Dermis blood vessel endothelial cell (primary cell): ENCODE measurements around the gene APLF. TPM values are rescaled to one million over a fixed set of nuclear protein-coding genes. Genes with fewer than 3 reads are reported as not detected.
A peak's percentile ranks its signal among the peaks of the same experiment; 100 is the strongest.
"Not testable (repeated sequence)": the region's sequence is repeated elsewhere in the genome, so short reads cannot be mapped to it uniquely, and the experiment has no call there.

Experiments used
- DNase-seq: peaks from one replicate; pipeline ENCODE4 v3.0.0; 2010
- total RNA-seq: library from RNA; depleted of rRNA; stranded (reverse); fragments of >200 nt; gene quantifications from 2 replicates; pipeline ENCODE4 v1.2.3, GENCODE V29; 2014

Gene APLF
- total RNA-seq, 1 donor from 2014 or later: 8.8 TPM

DNA sequence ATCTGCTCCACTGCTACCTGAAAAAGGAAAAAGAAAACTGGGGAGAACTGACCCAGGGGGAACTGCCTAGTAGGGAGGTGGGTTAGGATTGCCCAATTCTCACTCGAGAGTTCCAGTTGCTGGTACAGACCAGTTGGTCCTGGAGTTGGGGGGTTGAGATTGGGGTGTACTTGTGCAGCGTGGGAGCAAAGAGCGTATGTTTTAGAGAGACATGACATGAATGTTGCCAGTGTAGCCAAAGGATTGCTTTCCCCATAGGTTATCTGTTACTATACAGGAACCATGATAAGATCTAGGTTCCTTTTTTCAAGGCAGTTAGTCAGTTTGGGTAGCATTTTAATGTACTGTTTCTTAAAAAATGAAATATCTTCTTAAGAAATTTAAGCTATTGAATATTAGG is 68.6 kb downstream of the APLF start:
- no peak for DNase-seq

DNA sequence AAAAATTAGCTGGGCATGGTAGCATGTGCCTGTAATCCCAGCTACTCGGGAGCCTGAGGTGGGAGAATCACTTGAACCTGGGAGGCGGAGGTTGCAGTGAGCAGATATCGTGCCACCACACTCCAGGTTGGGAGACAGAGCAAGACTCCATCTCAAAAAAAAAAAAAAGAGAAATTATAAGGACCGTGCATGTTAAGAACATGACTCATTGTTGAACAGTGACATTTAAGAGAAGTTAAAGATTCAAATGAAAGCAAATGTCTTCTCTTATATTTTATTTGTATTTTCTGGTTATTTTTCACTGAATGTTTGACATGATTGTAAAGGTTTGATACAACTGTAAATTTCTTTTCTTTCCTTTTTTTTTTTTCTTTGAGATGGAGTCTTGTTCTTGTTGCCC is 69.6 kb downstream of the APLF start:
- DNase-seq: no peak

DNA sequence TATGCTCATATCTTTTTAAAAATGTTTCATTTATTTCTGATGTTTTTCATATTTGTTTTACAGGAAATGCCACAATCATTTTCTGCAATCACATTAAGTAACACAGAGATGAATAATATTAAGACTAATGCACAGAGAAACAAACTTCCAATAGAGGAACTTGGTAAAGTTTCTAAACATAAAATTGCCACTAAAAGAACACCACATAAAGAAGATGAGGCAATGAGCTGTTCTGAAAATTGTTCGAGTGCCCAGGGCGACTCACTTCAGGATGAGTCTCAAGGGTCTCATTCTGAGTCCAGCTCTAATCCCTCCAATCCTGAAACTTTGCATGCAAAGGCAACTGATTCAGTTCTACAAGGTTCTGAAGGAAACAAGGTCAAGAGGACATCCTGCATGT is 70.4 kb downstream of the APLF start:
- no peak for DNase-seq

DNA sequence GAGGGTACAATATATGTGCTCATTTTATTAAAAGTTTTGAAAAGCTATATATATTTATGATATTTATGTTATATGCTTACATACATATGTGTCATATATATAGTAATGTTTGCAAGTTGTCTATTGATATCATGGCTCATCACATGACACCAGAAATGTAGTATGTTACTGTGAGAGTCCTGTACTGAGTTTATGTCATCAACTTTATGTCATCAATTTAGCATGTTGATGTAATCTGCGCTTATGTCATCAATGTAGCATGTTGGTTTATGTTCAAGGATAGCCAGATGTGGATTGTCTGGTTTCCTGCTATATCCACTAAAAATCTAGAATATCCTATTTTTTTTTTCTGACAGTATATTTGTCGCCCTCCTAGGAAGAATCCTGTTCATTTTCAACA is 77.4 kb downstream of the APLF start:
- no peak for DNase-seq

DNA sequence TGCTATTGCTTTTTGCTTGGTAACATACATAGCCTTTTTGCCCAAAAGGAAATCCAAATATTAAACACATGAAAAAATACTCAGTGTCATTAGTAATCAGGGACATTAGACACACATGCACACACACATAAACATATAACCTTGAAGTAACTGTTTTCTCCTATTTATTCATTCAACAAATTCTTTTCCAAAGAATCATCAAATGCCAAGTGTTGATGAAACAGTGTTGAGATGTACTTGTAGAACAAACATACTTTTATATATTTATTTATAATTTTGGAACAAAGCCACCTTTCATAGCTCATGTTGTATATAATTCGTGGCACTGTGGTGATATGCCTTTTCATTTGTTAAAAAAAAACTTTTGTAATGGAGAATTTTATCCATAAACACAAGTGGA is 81.0 kb downstream of the APLF start:
- no peak for DNase-seq

DNA sequence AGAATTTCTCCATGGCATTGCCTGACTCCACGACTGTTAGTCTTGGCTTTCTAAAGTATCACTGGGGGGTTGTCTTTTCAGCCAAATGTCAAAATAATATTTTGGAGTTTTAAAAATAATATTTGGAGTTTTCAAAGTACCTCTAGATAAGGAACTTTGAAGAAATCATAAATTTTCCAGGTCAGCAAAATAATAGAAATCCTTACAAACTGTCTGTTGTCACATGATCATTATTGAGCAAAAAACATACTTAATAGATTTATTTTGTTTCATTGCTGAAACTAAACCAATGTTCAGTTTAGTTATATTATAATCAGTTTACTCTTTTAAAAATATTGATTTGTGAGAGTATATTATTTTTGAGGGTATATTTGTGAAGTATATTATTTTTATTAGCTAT is 85.7 kb downstream of the APLF start:
- no peak for DNase-seq

DNA sequence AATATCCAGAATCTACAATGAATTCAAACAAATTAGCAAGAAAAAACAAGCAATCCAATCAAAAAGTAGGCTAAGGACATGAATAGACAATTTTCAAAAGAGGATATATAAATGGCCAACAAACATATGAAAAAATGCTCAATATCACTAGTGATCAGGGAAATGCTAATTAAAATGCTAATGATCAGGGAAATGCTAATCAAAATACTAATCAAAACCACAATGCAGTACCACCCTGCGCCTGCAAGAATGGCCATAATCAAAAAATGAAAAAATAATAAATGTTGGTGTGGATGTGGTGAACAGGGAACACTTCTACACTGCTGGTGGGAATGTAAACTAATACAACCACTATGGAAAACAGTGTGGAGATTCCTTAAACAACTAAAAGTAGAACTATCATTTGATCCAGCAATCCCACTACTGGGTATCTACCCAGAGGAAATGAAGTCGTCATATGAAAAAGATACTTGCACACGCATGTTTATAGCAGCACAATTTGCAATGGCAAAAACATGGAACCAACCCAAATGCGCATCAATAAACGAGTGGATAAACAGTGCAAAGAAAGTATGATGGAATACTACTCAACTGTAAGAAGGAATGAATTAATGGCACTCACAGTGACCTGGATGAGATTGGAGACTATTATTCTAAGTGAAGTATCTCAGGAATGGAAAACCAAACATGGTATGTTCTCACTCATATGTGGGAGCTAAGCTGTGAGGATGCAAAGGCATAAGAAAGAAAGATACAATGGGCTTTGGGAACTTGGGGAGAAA is 88.2 kb downstream of the APLF start:
- DNase-seq: not testable (repeated sequence)

DNA sequence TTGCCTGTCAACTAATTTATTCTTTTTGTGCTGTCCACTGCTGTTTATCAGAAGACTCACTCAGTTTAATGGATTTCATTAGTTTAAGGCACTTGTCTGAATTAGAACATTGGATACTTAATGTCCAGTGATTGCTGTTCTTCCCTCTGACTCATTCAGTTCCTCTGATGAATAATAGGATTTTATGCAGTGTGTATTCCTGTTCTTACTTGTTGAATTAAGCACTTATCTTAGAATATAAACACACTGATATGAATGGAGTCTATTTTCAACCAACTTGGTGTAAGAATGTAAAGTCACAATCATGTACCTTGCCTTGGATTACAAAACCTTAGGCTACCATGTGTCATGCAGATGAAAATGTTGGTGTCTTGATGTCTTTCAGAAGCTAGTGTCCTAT is 89.0 kb downstream of the APLF start:
- peak; percentile 6 for DNase-seq

DNA sequence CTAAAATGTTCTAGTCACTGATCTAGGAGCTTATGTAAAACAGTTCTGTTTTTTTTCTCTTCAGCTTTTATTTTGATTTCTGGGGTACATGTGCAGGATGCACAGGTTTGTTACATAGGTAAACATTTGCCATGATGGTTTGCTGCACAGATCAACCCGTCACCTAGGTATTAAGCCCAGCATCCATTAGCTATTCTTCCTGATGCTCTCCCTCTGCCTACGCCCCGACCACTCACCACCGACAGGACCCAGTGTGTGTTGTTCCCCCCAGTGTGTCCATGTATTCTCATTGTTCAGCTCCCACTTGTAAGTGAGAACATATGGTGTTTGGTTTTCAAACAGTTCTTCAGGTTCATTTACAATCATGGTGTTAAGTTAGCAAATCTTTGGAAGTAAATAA is 91.2 kb downstream of the APLF start:
- DNase-seq: no peak

DNA sequence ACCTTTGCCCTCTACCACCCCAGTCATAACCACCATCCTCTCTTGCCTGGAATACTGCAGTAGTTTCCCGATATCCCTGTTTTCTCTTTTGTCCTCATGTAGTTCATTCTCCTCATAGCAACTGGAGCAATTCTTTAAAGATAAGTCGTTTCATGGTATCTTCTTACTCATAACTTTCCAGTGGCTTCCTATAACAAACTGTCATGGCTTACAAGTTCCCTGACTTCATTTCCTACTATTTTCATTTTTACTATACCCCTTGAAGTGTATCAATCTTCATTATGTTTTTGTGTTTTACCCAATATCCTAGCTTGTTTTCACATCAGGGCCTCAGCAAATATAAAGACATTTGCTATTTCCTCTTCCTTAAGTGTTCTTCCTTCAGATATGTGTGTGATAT is 92.3 kb downstream of the APLF start:
- no peak for DNase-seq

DNA sequence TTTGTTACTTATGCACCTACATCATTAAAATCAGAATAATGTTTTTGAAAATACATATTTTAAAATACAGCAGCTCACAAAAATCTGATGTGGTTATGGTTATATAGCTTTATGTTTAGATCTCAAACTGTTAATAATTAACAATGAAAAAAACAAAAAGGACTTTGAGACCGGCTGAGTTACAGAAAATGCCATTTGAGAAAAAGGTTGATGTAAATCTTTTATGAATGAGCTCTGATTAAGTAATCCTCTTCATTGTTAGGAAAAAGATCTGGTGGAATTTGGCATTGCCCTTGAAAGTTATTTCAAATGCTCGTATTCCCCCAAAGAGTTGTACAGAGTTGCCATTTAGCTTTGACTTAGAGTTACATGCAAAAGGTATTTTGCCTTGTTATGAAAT is 93.2 kb downstream of the APLF start:
- DNase-seq: no peak

DNA sequence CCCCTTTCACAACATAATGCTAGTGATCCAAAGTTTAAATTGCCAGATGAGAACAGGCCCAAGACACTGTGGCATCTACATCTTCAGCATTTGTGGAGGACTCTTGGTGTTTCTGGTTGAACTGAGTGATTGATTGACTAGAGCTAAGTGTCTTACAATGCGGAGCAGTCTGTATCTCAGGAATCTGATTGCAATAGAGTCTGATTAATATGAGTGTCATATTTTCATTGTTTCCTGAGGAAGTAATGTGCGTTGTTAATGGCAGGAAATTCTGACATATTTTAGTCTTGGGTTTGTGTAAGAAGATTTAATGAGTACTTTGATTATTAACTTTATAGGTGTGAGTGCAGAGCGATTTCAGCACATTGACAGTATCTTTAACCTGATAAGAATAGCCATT is 94.0 kb downstream of the APLF start:
- DNase-seq: peak; percentile 34

DNA sequence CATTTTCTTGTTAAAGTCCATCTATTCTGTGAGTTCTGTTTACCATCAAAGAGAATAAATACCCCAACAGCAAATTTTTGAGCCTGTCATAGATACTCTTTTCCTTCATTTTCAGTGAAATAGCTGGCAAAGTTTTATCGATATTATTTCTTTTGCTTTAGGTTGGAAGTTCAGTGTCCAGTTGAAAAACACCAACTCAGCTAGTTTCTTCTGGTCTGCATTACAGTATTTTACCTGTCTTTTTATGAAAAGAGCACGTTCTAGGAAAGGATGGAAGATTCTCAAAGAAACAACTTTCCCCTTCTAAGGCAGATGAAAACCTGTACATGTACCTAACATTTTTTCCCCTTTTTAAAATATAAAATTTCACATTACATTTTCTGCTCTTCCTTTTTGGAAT is 95.5 kb downstream of the APLF start:
- DNase-seq: no peak

DNA sequence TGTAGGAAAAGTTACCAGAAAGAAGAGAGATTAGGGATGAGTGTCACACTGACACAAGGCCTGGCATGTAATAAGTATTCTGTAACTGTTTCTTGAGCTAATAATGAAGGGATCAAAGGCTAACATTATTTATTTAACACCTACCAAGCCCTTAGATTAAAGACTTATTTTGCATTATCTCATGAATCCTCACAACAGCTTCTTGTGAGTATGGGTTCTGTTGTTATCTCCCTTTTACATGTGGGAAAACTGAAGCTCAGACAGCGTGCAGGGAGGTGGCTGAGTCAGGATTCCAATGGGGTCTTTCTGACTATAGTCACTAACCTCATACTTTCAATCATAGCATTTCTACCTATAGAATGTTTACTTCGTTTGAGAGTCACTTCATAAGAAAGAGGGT is 97.0 kb downstream of the APLF start:
- no peak for DNase-seq

DNA sequence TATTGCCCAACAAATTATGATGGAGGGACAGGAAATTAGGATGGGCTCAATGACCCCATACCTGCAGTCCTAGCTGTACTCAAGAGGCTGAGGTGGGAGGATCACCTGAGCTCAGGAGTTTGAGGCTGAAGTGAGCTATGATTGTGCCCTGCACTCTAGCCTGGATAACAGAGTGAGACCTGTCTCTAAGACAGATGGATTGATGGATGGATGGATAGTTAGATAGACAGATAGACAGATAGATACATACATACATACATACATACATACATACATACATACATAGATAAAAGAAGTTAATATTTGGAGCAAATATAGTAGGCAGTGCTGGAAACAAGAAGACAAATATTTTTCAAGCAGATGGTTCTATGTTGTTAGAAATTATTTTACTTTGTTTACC is 97.9 kb downstream of the APLF start:
- no peak for DNase-seq

DNA sequence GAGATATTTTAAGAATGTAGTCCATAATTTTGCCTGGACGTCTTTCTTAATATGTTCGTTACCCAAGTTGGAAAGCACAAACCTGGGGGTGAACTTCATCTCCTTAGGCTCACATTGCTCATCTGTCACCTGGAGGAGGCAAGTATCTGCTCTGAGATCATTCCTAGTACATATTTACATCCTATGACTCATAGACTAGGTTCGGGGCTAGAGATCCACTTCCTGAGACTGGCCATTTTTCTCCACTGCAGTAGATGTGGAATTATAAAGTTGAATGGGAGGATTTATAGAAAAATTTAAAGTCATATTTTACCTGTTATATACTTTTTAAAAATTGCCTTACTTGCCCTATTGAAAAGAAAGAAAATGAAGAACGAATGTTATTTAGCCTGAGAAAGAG is 98.5 kb downstream of the APLF start:
- DNase-seq: peak; percentile 11

DNA sequence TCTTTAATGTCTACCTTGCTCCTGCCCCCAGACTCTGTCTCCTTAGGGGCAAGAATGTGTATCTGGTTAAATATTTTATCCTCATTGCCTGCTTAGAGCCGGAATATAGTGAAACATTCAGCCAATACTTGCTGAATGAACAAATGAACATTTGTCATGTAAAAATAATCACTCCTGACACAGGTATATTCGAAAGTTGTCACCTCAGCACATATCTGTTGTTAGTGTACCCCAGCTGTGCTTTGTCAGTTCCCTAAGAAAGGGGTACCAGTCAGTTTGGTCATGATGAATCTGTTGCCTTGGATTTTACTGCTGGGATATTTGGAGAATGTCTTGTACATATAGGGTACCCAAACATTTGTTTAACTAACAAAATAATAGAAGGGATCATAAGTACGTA is 99.0 kb downstream of the APLF start:
- DNase-seq: no peak

DNA sequence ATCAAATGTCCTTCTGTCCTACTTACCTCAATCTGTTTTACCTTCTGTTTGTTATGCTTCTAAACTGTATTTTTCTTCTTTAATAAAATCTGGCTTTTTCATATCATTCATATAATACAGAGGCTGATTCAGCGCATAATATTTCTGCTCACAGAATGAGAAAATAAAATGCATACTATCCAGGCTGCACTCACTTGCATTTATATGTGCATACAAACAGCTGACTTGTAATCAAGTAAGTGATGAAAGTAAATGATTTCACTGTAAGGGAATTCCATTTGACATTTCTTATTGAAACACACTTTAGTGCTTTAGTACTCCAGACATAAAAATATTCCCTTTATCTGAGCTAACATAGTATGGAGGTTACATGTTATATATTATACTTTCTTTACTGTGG is 100.7 kb downstream of the APLF start:
- DNase-seq: no peak

DNA sequence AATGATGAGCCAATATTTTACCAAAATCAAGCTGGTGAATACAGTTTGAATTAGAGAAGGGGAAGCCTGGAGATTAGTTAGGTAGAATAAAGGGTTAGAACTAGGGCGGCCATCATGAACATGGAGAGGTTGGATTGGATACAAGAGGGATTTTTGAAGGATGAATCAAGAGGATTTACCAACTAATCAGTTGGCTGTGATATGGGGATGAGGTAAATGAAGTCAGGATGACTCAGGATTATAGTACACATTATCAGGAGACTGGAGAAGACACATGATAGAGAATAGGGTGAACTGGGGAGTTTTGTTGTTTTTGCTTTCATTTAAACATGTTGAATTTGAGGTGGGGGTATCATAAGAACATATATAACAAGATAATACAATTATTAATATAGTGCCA is 102.2 kb downstream of the APLF start:
- DNase-seq: no peak

DNA sequence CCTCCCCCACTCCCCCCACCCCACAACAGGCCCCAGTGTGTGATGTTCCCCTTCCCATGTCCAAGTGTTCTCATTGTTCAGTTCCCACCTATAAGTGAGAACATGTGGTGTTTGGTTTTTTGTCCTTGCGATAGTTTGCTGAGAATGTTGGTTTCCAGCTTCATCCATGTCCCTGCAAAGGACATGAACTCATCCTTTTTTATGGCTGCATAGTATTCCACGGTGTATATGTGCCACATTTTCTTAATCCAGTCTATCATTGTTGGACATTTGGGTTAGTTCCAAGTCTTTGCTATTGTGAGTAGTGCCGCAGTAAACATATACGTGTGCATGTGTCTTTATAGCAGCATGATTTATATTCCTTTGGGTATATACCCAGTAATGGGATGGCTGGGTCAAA is 103.0 kb downstream of the APLF start:
- DNase-seq: not testable (repeated sequence)

DNA sequence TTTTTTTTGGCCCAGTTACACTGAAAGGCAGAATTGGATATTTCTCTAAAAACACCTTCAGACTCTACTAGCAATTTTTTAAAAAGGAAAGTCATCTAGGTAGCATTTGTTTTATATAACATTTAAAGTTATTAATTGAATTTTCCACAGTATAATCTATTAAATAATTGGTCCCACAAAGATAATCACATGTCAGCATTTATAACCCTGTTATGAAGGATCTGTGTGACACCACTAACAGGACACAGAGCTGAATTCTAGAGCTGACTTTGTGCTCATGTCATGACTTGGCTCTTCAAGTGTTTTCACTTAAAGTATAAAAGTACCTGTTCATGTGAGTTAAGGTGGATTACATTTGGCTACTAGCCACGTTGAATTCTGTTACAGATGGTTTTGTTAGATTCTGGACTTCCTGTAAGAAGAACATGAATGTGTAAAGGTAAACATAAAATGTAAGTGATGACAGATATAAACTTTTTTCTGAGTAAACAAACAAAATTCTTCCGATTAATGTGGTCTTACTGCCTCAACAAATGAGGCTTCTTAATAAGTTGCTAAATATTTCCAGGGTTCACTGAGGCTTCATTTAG is 106.9 kb downstream of the APLF start:
- DNase-seq: no peak

DNA sequence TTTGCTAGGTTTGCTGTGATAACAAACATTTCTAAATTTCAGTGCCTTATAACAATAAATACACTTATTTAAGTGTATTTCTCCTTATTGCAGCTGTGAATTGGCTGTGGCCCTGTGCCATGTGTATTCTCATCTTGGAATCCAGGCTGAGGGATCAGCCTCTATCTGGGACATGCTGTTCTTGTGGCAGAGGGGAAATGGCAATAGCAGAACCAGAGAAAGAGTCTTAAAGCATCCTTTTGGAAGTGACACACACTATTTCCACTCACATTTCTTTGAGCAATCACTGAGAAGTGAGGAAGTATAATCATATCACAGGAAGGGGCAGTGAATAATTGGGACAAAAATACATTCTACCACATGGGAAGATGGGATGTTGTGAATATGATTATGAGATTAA is 109.8 kb downstream of the APLF start:
- peak; percentile 37 for DNase-seq

DNA sequence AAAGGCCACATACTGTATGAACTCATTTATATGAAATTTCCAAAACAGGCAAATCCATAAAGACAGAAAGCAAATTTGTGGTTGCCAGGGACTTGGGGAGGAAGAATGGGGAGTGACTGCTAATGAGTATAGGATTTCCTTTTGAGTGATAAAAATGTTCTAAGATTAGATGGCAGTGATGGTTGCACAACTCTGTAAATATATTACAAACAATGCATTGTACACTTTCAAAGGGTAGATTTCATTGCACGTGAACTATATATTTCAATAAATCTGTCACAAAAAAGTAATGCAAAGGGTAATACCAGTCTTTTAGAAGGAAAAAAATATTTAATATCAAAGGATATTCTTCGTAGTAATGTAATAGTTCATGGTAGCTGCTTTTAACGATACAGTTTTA is 112.3 kb downstream of the APLF start:
- DNase-seq: no peak

DNA sequence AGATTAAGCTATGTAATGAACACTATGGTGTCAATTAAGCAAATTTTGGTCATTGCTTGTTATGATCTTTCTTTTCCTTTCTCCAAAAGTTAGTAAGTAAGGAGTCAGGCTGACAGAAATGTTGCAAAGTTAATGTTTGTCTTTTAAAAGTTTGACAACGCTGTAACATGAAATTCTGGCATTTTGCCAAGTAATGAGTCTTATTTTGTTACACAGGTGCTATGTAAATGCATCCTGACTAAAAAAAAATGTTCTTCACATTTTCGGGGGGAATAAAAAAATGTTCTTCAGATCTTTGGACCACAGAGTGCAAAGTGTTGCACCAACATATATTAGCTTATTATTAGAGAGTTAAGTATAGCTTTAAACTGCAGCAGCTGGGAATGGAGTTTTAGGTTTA is 121.2 kb downstream of the APLF start:
- DNase-seq: peak; percentile 3

DNA sequence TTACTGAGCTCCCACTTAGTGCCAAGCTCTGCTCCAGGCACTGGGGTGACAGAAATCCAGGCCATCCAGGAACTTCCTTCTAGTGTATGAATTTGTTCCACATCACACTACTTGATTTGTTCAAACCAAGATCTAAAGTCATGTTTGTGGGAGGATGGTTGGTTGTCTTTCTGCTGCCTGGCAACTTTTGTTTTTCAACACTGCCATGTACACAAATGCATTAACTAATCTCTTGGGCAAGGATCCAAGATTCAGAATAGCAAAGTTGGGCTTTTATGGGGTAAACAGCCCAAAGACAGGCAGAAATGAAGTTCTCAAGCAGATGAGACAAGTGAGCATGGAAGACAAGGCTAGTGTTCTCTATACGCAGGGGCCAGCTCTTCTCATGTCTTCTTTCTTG is 122.6 kb downstream of the APLF start:
- no peak for DNase-seq
